Fibroblast of mammary gland (primary cell): ENCODE data around the gene PAX8.

Source experiments
- DNase-seq: peaks from one replicate; pipeline ENCODE4 v3.0.0-alpha.2; 2010; ENCODE audit warnings: low read depth
- H3K4me3 ChIP-seq: 2 replicates; pipeline ENCODE4 v1.5.1; 2011; ENCODE audit warnings: low read depth, mild to moderate bottlenecking, low read length, moderate library complexity; ENCODE audit not compliant: control insufficient read depth
- TF ChIP-seq, protein P1 (sequence below): conservative IDR thresholded peaks from 2 replicates; pipeline ENCODE4 v1.5.1; 2011; ENCODE audit warnings: low read depth, low read length, inconsistent platforms; ENCODE audit not compliant: control insufficient read depth, insufficient read depth

The PAX8 gene

DNA sequence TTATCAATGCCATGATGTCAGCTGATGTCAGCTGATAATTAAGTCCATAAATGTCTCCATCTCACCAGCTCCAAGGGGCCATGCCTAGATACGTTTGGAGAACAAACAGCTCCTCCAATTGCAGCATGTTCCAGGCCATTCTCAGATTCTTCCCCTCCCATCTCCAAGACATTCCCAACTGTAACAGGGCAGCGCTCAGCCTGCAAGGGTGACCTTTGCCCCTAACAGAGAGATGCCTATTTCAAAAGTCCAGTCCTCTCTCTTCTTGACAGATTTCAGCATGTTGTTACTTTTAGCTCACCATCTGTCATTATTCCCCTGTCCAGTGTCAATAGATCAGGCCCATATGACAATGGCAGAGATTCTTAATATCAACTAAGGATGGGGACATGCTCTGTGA is 95.0 kb downstream of the PAX8 start:
- TF ChIP-seq, protein P1, sequence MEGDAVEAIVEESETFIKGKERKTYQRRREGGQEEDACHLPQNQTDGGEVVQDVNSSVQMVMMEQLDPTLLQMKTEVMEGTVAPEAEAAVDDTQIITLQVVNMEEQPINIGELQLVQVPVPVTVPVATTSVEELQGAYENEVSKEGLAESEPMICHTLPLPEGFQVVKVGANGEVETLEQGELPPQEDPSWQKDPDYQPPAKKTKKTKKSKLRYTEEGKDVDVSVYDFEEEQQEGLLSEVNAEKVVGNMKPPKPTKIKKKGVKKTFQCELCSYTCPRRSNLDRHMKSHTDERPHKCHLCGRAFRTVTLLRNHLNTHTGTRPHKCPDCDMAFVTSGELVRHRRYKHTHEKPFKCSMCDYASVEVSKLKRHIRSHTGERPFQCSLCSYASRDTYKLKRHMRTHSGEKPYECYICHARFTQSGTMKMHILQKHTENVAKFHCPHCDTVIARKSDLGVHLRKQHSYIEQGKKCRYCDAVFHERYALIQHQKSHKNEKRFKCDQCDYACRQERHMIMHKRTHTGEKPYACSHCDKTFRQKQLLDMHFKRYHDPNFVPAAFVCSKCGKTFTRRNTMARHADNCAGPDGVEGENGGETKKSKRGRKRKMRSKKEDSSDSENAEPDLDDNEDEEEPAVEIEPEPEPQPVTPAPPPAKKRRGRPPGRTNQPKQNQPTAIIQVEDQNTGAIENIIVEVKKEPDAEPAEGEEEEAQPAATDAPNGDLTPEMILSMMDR, result no peak
- no peak overlapping the region for H3K4me3 ChIP-seq

DNA sequence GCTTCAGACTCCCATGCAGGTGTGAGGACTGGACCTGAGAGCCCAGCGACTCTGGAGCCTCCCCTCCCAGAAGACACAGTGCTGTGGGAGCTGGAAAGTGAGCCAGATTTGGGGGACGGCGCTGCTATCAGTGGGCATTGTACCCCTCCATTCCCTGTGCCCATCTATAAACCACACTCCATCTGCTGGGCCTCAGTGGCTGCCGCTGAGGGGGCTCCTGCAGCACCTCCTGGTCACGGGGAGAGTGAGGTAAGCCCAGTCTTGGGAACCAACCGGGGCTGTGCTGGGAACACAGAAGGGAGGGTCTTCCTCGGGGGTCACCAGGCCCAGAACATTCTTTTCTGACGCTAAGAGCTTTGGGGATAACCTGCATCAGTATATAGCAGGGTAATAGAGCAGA is 95.5 kb downstream of the PAX8 start:
- H3K4me3 ChIP-seq, result no peak overlapping the region
- DNase-seq, result no peak
- TF ChIP-seq, protein P1, result no peak

More for the DNA sequence above, 95.0 kb downstream of the PAX8 start:
- no peak for DNase-seq

DNA sequence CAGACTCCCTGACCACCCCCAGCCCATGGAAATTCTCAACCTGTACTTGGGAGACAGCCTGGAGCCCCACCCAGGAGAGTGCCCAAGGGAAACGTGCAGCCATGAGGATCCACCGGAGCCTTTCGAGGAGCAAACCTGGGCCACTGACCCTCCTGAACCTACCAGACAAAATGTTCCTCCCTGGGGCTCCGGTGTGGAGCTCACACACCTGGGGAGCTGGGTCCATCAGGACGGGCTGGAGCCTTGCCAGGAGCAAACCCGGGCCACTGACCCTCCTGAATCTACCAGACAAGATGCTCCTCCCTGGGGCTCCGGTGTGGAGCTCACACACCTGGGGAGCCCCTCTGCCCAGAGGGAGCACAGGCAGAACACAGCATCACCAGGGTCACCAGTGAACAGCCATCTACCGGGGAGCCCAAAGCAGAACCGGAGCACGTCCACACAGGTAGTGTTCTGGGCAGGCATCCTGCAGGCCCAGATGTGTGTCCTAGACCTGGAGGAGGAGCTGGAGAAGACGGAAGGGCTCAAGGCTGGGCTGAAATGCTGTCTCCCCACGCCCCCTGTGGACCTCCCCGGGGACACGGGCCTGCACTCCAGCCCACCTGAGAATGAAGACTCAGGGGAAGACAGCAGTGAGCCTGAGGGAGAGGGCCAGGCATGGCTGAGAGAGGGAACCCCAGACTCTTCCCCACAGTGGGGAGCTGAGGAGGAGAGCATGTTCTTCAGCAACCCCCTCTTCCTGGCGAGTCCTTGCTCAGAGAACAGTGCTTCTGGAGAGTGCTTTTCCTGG is 96.1 kb downstream of the PAX8 start:
- no peak overlapping the region for H3K4me3 ChIP-seq
- DNase-seq, result no peak
- TF ChIP-seq, protein P1, result no peak

GRCh38 chr2:113181258-113182051 is 97.3 kb downstream of the PAX8 start:
- DNase-seq, result no peak
- H3K4me3 ChIP-seq, result no peak overlapping the region
- TF ChIP-seq, protein P1, result no peak

DNA sequence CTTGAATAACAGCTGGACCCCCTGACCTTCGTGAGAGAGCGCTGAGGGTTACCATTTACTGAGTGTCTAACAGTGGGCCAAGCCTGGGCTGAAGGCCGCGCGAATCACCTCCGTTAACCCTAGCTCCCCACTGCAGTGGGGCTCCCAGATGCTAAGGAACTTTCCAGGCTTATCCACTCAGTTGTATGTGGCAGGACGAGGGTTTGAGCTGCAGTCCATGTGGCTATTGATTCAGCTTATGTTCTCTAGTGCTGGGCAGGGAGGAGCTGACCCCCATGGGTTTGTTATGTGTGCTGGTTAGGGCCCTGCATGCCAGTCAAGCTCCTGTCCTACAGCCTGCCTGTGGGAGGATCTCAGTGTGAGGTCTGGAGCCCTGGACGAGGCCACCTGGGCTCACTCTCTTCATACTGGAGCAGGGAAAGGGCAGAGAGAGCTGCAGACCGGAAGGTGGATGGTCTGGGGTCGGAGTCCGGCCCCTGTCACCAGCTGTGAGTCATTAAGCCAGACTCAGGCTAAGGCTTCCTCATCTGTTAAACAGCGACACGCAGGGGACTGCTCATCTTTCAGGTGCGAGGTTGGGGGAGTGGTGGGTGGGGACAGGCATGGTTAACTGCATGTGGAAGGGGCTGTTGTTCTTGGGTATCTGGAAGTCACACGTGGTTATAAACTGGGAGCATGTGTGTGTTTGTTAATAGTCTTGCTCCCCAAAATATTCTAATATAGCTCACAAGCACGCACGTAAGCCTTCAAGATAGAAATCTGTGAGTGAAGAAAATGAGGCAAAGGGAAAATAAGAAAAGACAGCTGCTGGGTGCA is 98.4 kb downstream of the PAX8 start:
- TF ChIP-seq, protein P1, result no peak
- DNase-seq, result no peak
- no peak overlapping the region for H3K4me3 ChIP-seq

DNA sequence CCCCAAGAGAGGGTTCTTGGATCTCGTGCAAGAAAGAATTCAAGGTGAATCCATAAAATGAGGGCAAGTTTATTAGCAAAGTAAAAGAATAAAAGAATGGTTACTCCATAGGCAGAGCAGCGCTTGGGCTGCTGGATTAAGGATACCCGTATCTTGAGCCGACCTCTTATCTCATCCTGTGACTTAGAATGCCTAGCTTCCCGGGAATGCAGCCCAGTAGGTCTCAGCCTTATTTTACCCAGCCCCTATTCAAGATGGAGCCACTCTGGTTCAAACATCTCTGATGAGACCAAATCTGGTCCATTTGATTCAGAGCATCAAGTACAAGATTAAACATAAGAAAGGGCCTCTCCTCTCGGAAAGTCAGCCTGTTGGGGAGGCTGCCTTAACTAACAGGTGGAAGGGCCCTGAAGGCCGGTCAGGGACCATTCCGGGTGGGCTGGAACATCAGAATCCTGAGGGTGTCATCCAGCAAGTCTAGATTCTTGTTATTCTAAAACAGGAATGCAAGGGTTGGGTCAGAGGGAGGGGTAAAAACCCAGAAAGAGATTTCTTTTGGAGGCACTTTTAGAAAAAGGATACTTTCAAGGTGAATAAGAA is 99.2 kb downstream of the PAX8 start:
- TF ChIP-seq, protein P1, result no peak
- no peak overlapping the region for H3K4me3 ChIP-seq
- no peak for DNase-seq
